ENCODE data around the gene HSPA1B.

DNA sequence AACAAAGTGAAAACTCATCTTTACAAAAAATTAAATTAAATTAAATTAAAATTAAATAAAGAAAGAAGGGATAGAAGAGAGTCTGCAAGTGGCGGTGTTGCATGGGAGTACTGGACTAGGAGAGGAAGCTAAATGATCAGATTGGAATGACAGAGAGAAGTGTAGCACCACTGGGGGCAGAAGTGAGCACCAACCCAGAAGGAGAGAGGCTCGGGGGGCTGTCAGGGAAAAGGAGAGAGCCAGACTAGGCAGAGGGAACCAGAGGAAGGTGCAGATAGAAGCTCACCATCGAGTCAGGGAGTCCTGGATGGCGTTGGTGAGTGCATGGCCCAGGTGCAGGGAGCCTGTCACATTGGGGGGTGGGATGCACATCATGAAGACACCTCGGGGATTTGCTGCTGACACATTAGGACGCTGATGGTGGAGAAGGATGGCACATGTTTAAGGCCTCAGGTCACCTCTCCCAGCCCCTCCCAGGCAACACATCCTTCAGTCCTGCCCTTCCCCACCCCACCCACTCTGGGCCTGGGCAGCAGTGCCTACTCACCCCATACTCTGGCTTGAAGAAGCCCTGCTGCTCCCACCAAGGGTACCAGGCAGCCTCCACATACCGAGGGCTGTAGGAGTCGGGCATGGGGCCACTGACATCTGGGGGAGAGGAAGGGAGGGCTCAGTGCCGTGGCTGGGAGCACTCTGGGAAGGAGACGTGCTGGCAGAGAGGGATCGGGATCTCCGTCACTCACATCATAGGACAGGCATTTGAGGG, 36.0 kb upstream of the HSPA1B start:
- TF ChIP-seq CTCF (IDR thresholded peaks at IDR 0.05) (peak in 5 of 6 experiments; percentile 11 to 37 (median 33)), EP300 (IDR thresholded peaks at IDR 0.05) (no peak), POLR2AphosphoS5 (IDR thresholded peaks at IDR 0.05) (no peak)
